NCI-H526 (cell line): Measurements from ENCODE around the gene PHF5A.
"Not testable (repeated sequence)": the region's sequence is repeated elsewhere in the genome, so short reads cannot be mapped to it uniquely, and the experiment has no call there.

Experiments used
- DNase-seq, 2 experiments: peaks; one replicate each; lab custom pipeline; 2025; lab: John Stamatoyannopoulos, UW

The PHF5A gene

DNA sequence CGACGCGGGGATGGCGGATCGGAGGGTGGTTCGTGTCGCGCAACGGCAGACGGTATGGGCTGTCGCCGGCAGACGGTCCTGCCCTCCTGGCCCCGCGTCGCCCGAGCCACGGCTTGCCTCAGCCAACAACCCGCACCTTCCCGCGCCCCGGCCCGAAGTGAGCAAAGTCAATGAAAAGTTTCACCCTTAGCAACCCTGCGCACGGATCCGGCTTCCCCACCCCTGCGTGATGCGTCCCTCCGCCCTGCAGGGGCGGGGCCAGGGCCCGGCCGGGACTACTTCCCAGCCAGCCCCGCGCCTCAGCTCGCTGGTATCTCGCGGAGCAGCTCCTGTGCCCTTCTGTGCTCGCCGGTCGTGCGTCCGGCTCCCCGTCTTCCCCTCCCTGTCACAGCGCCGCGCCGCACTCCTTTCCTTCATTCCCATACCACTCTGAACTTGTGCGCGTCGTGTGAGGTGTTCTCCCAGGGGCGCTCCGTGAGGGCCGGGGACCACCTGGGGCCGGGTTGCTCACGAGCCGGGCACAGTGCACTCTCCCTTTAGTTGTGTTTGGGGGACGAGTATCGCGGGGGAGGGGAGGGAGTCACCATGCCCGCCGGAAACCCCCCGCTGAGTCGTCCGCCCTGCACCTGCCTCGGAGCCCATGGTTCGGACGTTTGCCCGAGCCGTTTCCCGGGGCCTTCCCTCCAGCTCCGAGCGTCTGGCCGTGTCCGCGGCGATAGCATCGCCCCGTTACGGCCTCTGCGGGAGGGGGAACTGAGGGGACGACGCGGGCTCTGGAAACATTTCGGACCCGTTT lies 21.7 kb downstream of the PHF5A start, which contains the start of gene TOB2:
Gene TOB2 (minus strand): TSS at position 163 of the 796 bp plus-strand sequence. CDS start 9,456 bp downstream, outside the sequence.
- peak; percentile 61 to 94 for DNase-seq

DNA sequence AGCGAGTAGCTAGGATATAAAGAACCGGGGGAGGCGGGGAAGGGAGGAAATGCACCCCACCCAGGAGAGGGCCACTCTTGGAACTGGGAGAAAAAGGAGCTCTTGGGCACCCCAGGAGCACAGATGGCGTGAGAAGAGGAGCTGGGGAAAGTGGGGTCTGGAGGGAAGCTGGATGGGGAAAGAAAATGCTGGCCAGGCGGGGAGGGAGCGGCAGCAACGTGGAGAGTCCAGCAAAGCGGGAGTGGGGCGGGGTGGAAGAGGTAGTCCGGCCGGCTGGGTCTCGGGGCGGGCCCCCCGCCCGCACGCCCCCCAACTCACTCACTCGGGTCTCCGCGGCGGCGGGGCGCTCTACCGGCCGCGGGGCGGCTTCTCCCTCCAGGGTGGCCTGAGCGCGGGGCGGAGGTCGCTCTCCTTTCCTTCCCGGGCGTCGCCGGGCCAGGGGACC lies 22.4 kb downstream of the PHF5A start:
- DNase-seq: peak in 1 of 2 experiments; percentile 24

DNA sequence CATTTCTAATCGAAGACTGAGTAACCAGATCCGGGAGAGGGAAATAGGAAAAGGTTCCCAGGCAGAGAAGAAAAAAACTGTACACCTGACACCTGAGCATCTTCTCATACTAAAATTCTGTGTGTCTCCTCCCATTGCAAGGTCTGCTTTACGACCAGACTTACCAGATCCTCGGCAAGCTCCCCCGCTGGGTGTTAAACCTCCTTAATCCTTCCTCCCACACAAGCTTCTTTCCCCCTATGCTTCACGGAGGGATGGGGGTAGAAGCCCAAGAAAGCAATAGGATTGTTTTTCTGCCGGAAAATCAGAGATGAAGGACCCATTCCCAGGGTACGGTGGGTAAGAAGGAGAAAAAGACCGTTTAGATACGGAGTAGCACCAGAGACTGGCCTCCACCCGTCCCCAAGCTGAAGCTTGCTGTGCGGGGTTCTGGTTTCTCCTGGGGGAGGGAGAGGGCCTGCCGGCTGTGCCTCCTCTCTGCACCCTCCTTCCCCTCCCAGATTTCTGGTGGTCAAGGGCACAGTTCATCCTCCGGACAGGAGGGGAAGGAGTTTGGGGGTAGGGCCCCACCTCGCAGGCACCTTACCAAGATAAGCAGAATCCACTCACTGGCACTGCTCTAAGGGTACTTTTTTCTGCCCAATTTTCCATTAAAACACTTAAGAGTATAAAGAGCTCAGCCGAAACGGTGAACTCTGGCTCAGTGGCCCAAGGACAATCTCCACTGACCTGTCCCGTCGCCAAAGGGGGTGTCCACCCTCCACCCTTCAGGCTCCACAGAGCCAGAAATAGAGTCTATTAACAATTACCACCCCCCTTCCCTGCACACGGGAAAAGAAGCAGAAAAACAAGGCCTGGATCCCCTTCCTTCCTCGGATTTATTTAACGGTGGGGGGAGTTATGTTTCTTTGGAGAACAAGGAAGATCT lies 23.1 kb downstream of the PHF5A start:
- peak; percentile 24 to 27 for DNase-seq

DNA sequence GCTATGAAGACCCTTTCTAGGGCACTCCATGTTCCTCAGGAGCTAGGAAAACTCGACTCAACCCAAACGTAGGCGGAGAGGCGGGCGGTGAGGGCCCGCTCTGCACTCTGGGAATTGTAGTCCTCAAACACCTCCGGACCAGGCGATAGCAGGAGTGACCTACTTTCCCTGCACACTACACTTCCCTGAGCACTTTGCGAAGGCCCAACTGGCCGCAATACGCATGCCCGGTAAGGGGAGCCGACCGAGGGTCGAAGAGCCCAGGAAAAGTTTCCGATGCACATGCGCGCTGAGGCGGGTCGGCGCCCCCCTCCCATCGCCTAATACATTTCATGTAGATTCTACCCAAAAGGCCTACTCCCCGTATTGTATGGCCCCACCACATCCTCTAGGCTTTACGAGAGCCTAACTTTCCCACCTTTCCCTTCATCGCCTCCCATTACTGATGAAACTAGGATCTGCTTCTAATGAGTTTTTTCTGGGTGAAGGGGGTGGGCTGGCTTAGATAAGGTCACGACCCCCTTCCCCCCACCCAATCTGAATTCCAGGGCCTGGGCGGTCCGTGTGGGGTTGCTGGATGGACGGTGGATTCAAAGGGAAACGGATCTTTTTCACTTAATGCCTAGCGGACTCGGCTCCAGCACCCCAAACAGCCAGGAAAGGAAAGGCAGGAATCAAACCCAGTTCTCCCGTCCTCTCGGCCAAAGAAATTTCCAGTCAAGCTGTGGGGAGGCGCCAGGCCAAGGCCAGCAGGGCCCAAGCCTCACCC lies 23.9 kb downstream of the PHF5A start:
- DNase-seq: peak; percentile 88 to 95

- DNase-seq: no peak
Observed at GRCh38 chr22:41442240-41442792, 26.2 kb downstream of the PHF5A start.

GRCh38 chr22:41440511-41440910 lies 28.0 kb downstream of the PHF5A start:
- DNase-seq: not testable (repeated sequence)

- no peak for DNase-seq
Observed at GRCh38 chr22:41437198-41437597, 31.3 kb downstream of the PHF5A start.

DNA sequence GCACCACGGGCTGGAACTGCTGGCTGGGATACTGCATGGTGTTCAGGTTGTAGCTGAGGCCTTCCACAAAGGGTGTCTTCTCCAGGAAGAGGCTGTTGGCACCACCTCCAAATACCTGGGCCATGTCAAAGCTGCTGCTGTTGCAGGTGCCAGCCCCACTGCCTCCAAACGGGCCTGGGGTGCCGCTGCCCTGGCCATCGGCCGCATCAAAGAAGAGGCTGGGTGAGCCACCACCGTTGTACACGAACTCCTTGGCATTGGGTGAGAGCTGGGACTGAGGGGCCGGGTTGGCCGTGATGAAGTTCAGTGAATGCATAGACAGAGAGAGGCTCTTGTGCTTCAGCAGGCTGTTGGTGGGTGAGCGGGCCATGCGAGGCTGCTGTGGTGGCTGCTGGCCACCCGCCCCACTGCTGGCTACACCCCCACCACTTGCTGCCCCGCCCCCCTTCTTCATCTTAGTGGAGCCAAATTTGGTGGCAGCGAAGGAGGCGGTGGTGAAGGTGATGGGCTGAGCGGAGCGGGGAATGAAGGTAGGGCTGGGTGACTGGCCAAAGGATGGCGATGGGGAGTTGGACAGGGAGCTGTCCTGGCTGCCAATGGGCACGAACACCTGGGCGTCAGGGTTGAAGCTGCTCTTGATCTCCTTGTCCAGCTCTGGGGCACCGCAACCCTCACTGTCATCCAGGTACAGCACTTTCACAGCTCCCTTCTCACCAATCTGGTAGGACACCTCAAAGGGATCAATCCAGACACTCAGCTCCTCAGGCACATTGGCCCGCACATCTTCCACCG lies 32.0 kb downstream of the PHF5A start:
- DNase-seq: no peak

DNA sequence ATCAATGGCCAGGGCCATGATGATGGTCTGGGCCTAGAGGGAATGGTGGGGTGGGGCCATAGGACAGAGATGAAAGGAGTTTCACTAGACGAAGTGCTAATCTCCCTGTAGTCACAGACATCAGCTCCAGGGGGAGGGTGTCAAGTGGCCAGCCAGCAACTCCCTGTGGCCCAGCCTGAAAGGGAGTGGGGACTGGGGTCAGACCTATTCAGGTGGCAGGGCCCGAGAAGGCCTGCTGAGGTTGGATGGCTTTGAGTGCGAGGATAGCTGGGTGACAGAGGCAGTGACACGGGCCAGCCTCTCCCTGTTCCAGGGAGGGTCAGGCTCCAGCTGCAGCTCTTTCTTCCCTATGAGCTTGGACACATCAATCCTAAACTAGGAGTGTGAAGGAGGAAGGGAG lies 32.9 kb downstream of the PHF5A start:
- DNase-seq: no peak

GRCh38 chr22:41434361-41435003 lies 34.0 kb downstream of the PHF5A start:
- not testable (repeated sequence) for DNase-seq

- DNase-seq: not testable (repeated sequence)
Observed at GRCh38 chr22:41433480-41433879, 35.0 kb downstream of the PHF5A start.

DNA sequence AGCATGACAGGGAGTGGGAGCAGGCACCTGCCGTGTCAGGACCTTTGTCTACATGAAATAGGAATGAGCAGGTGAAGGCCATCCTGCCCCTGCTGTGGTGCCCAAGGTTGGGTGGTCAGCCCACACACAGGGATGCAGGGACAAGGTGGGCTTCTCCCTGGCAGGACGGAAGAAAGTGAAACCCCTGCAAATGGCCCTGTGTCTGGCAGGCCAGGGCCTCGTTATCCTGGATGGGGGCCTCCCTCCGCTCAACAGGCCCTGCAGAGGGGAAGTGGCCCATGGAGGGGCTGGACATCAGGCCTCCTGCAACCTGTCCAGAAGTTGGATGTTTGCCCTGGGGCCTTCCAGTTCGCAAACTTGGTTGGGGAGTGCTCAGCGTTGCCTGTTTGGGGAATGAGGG lies 36.8 kb downstream of the PHF5A start:
- DNase-seq: no peak

DNA sequence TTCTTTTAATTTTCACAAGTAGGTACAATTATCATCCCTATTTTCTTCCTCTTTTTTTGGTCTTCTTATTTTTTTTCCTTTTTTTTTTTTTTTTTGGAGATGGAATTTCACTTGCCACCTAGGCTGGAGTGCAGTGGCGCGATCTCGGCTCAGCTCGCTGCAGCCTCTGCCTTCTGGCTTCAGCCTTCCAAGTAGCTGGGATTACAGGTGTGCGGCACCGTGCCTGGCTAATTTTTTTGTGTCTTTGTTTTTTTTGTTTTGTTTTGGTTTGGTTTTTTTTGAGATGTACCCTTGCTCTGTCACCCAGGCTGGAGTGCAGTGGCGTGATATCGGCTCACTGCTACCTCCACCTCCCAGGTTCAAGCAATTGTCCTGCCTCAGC lies 38.5 kb downstream of the PHF5A start:
- DNase-seq: no peak

GRCh38 chr22:41429232-41429950 lies 39.1 kb downstream of the PHF5A start:
- no peak for DNase-seq

GRCh38 chr22:41425660-41426365 lies 42.7 kb downstream of the PHF5A start:
- no peak for DNase-seq

- no peak for DNase-seq
Observed at GRCh38 chr22:41418717-41419116, 49.8 kb downstream of the PHF5A start.

DNA sequence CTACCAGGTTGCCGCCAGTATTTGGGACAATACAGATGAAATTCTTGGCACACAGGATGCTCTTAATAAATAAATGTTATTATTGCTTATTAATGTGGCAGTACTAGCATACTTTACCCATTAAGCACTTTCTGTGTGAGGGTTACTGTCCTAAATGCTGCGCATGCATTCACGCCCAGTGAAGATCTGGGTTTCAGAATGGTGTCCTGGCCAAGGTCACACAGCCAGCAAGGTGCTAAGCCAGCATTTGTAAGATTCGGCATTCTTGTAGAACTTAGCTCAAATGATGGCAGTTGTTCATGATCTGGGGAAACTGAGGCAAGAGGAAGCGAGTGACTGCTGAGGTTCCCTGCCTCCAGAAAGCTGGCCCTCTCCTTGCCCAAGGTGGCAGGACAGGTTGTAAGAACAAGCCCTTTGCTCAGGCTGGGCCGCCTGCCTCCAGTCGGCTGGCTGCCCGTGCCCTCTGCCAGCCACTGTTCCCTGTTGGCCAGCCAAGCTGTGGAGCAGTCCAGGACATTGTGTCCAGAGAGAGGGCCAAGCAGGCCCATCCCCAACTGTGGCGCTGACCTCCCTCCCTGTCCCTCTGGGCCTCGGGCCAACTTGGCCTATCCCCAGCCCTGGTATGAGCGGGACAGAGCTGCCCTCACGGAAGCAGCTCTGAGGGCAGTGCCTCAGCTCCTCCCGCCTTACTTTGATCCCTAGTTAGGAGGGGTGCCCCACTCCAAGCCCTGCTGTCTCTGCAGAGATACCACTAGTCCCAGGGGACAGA lies 50.7 kb downstream of the PHF5A start:
- DNase-seq: no peak

GRCh38 chr22:41415554-41415953 lies 52.9 kb downstream of the PHF5A start:
- no peak for DNase-seq
